ENCODE measurements around the gene ENTPD7.

Gene ENTPD7

DNA sequence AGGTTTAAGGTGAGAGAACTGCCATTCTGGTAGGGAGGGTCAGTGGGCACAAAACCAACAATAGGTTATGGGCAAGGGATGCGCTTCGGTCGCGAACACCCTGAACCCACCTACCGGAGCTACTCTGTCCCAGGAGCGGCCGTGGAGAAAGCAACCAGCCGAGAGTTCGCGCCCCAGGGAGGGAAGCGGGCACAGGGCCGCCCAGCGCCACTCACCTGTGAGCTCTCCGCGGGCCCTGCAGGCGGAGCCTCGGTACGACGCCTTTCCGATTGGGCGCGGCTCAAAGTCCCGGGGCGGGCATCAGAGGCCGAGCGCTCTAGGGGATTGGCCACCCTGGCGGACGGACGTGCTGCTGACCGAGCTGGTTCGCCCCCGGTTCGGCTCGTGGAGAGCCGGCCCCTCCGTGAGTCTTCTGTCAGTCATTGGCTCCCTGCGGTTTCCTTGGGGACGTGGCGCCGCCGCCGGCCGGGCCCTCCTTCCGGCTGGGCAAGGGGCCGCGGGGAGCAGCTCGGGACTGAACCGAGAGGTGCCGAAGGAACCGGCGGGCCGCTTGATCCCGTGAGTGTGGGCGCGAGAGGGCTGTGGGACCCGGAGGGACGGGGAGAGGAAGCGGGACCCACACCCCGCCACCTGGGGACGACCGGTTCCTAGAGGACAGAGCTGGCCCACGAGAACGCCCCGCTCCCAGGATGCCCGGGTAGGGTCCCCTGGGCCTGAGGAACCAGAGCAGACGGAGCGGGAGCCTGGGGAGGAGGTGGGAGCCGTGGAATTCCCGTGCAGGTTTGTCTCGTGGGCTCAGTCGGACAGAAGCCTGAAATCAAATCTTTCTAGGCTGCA, at the start of gene ENTPD7:
ENTPD7 (plus strand) TSS at position 479 of the 837 bp plus-strand sequence. CDS start 448 bp downstream, outside the sequence.
- TF ChIP-seq GATA2 (IDR thresholded peaks at IDR 0.05; ENCODE audit: low read depth, low read length) (no peak), GATA3 (IDR thresholded peaks at IDR 0.05; ENCODE audit: low read depth, low read length) (no peak)

- TF ChIP-seq GATA2 (IDR thresholded peaks at IDR 0.05; ENCODE audit: low read depth, low read length) (no peak), GATA3 (IDR thresholded peaks at IDR 0.05; ENCODE audit: low read depth, low read length) (no peak)
Observed at GRCh38 chr10:99610221-99610620, 49.1 kb upstream of the ENTPD7 start.

- no peak for TF ChIP-seq GATA3 (IDR thresholded peaks at IDR 0.05; ENCODE audit: low read depth, low read length)
- no peak for TF ChIP-seq GATA2 (IDR thresholded peaks at IDR 0.05; ENCODE audit: low read depth, low read length)
Observed at GRCh38 chr10:99611326-99611725, 48.0 kb upstream of the ENTPD7 start.

DNA sequence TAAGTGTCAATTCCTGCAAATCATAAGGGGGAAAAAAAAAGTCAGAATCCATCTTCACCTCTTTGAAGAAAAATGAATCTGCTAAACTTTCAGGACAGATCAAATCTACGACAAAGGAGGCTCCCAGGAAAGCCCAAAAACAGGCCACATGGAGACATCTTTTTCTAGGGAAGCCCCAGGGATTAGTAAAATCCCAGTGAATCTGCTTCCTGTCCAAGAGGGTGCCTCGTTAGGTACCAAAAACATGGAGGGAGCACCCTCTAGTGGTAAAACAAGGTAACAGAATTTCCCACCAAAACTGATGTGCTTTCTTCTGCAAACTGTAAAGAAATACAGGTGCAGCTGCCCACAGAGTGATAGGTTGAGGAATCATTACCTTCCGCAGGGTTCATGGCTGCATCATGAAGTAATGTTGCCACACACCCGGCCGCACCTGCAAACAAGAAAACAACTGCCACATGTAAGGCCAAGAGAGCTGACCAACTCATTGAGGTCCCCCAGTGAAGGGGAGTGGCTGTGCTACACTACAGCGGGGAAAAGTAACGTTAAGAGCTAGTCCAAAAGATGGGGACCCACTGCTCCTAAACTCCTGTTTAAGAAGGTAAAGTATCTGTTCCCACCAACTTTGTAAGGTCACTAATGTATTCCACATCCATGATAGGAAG, 47.0 kb upstream of the ENTPD7 start:
- no peak for TF ChIP-seq GATA2 (IDR thresholded peaks at IDR 0.05; ENCODE audit: low read depth, low read length)
- no peak for TF ChIP-seq GATA3 (IDR thresholded peaks at IDR 0.05; ENCODE audit: low read depth, low read length)

GRCh38 chr10:99615426-99615825, 43.9 kb upstream of the ENTPD7 start:
- TF ChIP-seq GATA2 (IDR thresholded peaks at IDR 0.05; ENCODE audit: low read depth, low read length): no peak
- TF ChIP-seq GATA3 (IDR thresholded peaks at IDR 0.05; ENCODE audit: low read depth, low read length): no peak

DNA sequence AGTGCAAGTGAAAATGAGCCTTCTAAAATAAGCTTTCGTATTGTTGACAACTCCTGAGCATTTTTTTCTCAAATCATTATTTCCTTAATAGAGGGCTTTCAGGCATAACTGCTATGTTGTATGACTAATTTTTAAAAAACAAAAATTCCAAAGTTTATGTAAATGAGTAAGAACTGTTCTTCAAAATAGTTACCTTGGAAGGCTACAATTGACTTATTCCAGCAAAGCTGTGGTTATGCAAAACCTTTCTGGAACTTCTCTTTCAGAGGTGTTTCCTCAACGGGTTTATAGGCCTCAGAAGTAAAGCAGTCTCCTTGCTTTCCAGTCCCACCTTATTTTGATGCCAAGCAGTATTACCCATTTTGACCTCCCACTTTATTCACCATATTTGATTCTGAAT, 41.6 kb upstream of the ENTPD7 start:
- TF ChIP-seq GATA2 (IDR thresholded peaks at IDR 0.05; ENCODE audit: low read depth, low read length): no peak

DNA sequence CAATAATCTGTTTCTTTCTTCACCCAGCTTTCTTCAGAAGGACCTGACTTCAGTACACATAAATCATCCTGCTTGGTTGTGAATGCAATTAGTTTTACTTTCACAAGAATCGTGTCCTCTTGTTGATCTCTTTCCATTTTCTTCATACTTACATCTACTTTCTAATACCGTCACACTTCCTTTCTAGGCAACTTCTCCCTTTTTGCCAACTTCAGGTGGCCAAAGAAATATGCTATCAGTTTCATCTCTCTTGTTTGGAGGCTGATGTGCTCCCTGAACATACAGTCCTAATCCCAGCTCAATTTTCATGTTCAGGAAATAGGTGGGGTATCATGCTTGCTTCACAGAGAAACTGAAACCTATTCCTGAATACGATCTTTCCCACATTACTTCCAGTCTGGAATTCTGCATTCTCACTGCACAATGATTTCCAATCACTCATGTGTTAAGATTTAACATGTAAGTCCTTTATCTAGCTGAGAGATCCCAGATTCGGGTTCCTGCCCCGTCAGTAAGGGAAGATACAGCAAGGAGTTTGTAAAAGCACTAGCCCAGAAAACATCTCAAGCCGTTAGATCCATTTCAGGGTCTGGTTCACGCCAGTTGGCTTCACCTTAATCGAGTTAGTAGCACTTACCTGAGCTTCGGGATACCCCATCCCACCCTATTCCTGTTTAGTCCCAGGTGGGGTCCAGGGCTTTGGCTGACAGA, 40.1 kb upstream of the ENTPD7 start:
- TF ChIP-seq GATA2 (IDR thresholded peaks at IDR 0.05; ENCODE audit: low read depth, low read length) (no peak), GATA3 (IDR thresholded peaks at IDR 0.05; ENCODE audit: low read depth, low read length) (no peak)

- TF ChIP-seq GATA2 (IDR thresholded peaks at IDR 0.05; ENCODE audit: low read depth, low read length) (no peak), GATA3 (IDR thresholded peaks at IDR 0.05; ENCODE audit: low read depth, low read length) (no peak)
Observed at GRCh38 chr10:99619851-99620710, 39.2 kb upstream of the ENTPD7 start, which contains the start of gene SLC25A28. Gene SLC25A28 (minus strand): TSS chr10:99620439. CDS start chr10:99620335, 104 bp downstream.

DNA sequence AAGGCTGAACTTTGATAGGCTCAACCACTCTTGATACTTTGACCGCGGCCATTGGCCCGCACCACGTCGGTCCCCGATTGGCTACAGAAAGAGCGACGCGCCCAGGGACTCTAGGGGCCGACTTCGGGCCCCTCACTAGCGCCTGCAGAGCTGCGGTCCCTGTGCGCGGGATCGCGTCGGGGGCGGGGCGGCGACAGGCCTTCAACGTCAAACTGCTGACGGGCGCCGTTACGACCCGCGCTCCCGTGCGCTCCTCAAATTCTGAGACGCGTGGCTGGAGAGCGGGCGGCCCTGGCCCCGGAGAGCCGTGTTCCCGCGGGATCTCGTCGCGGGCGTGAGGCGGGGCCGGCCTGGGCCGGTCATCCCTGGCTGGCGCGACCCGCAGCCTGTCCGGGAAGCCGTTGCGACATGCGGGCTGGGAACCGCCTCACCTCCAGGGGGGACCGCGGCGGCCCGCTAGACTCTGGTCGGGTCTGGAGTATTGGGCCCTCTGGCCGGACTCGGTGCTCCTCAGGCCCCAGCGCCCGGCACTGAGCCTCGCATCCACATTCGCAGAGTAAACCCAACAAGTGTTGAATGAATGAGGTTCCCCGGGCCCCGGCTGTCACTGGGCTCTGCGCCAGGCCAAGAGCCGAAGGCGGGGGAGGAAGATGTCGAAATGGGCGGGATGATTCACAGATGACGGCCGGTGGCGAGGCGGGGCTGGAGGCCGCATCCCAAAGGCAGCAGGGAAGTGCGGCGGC, 38.4 kb upstream of the ENTPD7 start:
- TF ChIP-seq GATA3 (IDR thresholded peaks at IDR 0.05; ENCODE audit: low read depth, low read length) (no peak), GATA2 (IDR thresholded peaks at IDR 0.05; ENCODE audit: low read depth, low read length) (no peak)

- TF ChIP-seq GATA3 (IDR thresholded peaks at IDR 0.05; ENCODE audit: low read depth, low read length) (no peak), GATA2 (IDR thresholded peaks at IDR 0.05; ENCODE audit: low read depth, low read length) (no peak)
Observed at GRCh38 chr10:99621454-99622251, 37.7 kb upstream of the ENTPD7 start.

DNA sequence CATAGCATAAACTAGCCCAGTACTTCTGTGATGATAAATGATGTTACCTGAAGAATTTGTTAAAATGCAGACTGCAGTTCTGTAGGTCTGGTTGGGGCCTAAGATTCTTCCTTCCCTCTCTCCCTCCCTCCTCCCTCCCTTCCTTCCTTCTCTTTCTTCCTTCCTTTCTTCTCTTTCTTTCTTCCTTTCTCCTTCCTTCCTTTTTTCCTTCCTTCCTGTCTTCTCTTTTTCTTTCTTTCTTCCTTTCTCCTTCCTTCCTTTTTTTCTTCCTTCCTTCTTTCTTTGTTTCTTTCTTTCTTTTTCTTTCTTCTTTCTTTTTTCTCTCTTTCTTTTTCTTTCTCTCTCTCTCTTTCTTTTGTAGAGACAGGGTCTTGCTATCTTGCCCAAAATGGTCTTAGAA, 35.4 kb upstream of the ENTPD7 start:
- no peak for TF ChIP-seq GATA3 (IDR thresholded peaks at IDR 0.05; ENCODE audit: low read depth, low read length)
- no peak for TF ChIP-seq GATA2 (IDR thresholded peaks at IDR 0.05; ENCODE audit: low read depth, low read length)

DNA sequence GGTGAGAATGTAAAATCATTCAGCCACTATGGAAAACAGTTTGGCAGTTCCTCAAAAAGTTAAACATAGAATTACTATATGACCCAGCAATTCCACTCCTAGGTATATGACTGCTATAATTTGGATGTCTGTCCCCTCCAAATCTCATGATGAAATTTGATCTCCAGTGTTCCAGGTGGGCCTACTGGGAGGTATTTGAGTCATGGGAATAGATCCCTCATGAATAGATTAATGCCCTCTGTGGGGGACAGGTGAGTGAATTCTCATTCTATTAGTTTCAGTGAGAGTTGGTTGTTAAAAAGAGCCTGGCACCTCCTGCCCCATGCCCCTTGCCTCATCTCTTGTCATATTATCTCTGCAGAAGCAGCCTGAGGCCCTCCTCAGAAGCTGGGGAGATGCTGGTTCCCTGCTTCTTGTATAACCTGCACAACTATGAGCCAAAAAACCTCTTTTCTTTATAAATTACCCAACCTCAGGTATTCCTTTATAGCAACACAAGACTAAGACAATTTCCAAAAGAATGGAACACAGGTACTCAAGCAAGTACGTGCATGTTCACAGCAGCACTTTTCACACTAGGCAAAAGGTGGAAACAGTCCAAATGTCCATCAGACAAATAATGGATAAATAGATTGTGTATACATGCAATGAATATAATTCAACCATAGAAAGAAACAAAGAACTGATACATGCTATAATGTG, 30.2 kb upstream of the ENTPD7 start:
- TF ChIP-seq GATA3 (IDR thresholded peaks at IDR 0.05; ENCODE audit: low read depth, low read length) (no peak), GATA2 (IDR thresholded peaks at IDR 0.05; ENCODE audit: low read depth, low read length) (no peak)
